ENCODE measurements around the gene MBL2. TPM values are rescaled to one million over a fixed set of nuclear protein-coding genes. Genes with fewer than 3 reads are reported as not detected.

Gene MBL2
- total RNA-seq, 4 donors from 2014 or later: not detected

- Histone ChIP-seq H3K4me3 (no peak overlapping the region), H3K27ac (no peak overlapping the region), H3K4me1 (no peaks in the 10 kb centered on the region), H3K36me3 (no peaks in the 10 kb centered on the region), H3K9me3 (no peaks in the 10 kb centered on the region), H3K27me3 (no peaks in the 10 kb centered on the region)
- intact Hi-C loops (cut with DNase I; ENCODE audit: low total_unique reads): no loop called here
- TF ChIP-seq CTCF (IDR thresholded peaks at IDR 0.05) (no peak), POLR2A (IDR thresholded peaks at IDR 0.05) (no peak)
- DNase-seq: no peak
These were observed 12.8 kb upstream of the MBL2 start for GRCh38 chr10:52785418-52785817.

GRCh38 chr10:52783726-52784125 lies 11.1 kb upstream of the MBL2 start:
- Histone ChIP-seq H3K27me3 (no peaks in the 10 kb centered on the region), H3K36me3 (no peaks in the 10 kb centered on the region), H3K9me3 (no peaks in the 10 kb centered on the region), H3K4me3 (no peak overlapping the region), H3K27ac (no peak overlapping the region), H3K4me1 (no peaks in the 10 kb centered on the region)
- intact Hi-C loops (cut with DNase I; ENCODE audit: low total_unique reads): no loop called here
- TF ChIP-seq POLR2A (IDR thresholded peaks at IDR 0.05): no peak
- TF ChIP-seq CTCF (IDR thresholded peaks at IDR 0.05): no peak
- no peak for DNase-seq

GRCh38 chr10:52782554-52782953 lies 10.0 kb upstream of the MBL2 start:
- intact Hi-C loops (cut with DNase I; ENCODE audit: low total_unique reads): no loop called here
- Histone ChIP-seq H3K4me3 (no peak overlapping the region), H3K27me3 (no peaks in the 10 kb centered on the region), H3K27ac (no peak overlapping the region), H3K36me3 (no peaks in the 10 kb centered on the region), H3K9me3 (no peaks in the 10 kb centered on the region), H3K4me1 (no peaks in the 10 kb centered on the region)
- DNase-seq: no peak
- TF ChIP-seq CTCF (IDR thresholded peaks at IDR 0.05): no peak
- TF ChIP-seq POLR2A (IDR thresholded peaks at IDR 0.05): no peak

- TF ChIP-seq CTCF (IDR thresholded peaks at IDR 0.05) (no peak), POLR2A (IDR thresholded peaks at IDR 0.05) (no peak)
- Histone ChIP-seq H3K27me3 (no peaks in the 10 kb centered on the region), H3K9me3 (no peaks in the 10 kb centered on the region), H3K4me3 (no peak overlapping the region), H3K27ac (no peak overlapping the region), H3K36me3 (no peaks in the 10 kb centered on the region), H3K4me1 (no peaks in the 10 kb centered on the region)
- intact Hi-C loops (cut with DNase I; ENCODE audit: low total_unique reads): no loop called here
- DNase-seq: no peak
These were observed 8.0 kb upstream of the MBL2 start for GRCh38 chr10:52780391-52781155.

- H3K4me3 ChIP-seq: no peak overlapping the region
- H3K27me3 ChIP-seq: no peaks in the 10 kb centered on the region
- H3K9me3 ChIP-seq: no peaks in the 10 kb centered on the region
- intact Hi-C loops (cut with DNase I; ENCODE audit: low total_unique reads): no loop called here
- no peak overlapping the region for H3K27ac ChIP-seq
- H3K4me1 ChIP-seq: no peaks in the 10 kb centered on the region
- H3K36me3 ChIP-seq: no peaks in the 10 kb centered on the region
- no peak for DNase-seq
- no peak for TF ChIP-seq POLR2A (IDR thresholded peaks at IDR 0.05)
- TF ChIP-seq CTCF (IDR thresholded peaks at IDR 0.05): peak in 3 of 4 experiments; percentile 17 to 29 (median 23)
These were observed 7.2 kb upstream of the MBL2 start for GRCh38 chr10:52779541-52780390.

Measured in uterus (tissue), 4 donors.